Calu3 (cell line): ENCODE results near the gene MAP3K14. TPM values are rescaled to one million over a fixed set of nuclear protein-coding genes. Genes with fewer than 3 reads are reported as not detected.

Experiments
- BruUV-seq: library from RNA; stranded (reverse); fragments of 400-500 nt; replicated peaks from 2 replicates; lab custom pipeline; 2021; lab: Mats Ljungman, UMichigan
- CTCF ChIA-PET: fragments of 300-600 bp; sonication (Branson Sonifier 250); formaldehyde crosslinking; loops from one replicate; lab custom pipeline; 2022; ENCODE audit warnings: antibody characterized with exemption; lab: Charles Lee
- DNase-seq: peaks from one replicate; pipeline ENCODE4 v3.0.0; 2022
- H3K27ac Mint-ChIP-seq: one replicate; pipeline ENCODE4 v1.8.0; 2022; ENCODE audit warnings: mixed read lengths; ENCODE audit not compliant: unreplicated experiment
- H3K27me3 Mint-ChIP-seq: one replicate; pipeline ENCODE4 v1.8.0; 2022; ENCODE audit warnings: mixed read lengths; ENCODE audit not compliant: unreplicated experiment
- H3K36me3 Mint-ChIP-seq: one replicate; pipeline ENCODE4 v1.8.0; 2022; ENCODE audit warnings: mild to moderate bottlenecking, moderate library complexity, mixed read lengths; ENCODE audit not compliant: insufficient read depth, unreplicated experiment
- H3K4me1 Mint-ChIP-seq: one replicate; pipeline ENCODE4 v1.8.0; 2022; ENCODE audit warnings: mild to moderate bottlenecking, low read depth, mixed read lengths; ENCODE audit not compliant: unreplicated experiment
- H3K4me3 Mint-ChIP-seq: one replicate; pipeline ENCODE4 v1.8.0; 2022; ENCODE audit warnings: mild to moderate bottlenecking, low read depth, moderate library complexity, mixed read lengths; ENCODE audit not compliant: unreplicated experiment
- H3K9me3 Mint-ChIP-seq: one replicate; pipeline ENCODE4 v1.8.0; 2022; ENCODE audit warnings: low read depth, mixed read lengths; ENCODE audit not compliant: unreplicated experiment
- intact Hi-C: fragments of 100-400 bp; cut with micrococcal nuclease; formaldehyde crosslinking; loops from one replicate; pipeline ENCODE4 v1.10.0; 2022; ENCODE audit not compliant: unreplicated experiment
- total RNA-seq: library from RNA; stranded (reverse); gene quantifications from 2 replicates; pipeline ENCODE4 v1.2.3, GENCODE V29; 2022
- TF ChIP-seq, protein P1 (sequence below): fragments of 200-600 bp; IDR thresholded peaks from one replicate; pipeline ENCODE4 v1.8.0; 2022; ENCODE audit warnings: antibody characterized with exemption; ENCODE audit not compliant: unreplicated experiment

The MAP3K14 gene
- total RNA-seq, 1 experiment from 2014 or later, result 26.7 TPM

DNA sequence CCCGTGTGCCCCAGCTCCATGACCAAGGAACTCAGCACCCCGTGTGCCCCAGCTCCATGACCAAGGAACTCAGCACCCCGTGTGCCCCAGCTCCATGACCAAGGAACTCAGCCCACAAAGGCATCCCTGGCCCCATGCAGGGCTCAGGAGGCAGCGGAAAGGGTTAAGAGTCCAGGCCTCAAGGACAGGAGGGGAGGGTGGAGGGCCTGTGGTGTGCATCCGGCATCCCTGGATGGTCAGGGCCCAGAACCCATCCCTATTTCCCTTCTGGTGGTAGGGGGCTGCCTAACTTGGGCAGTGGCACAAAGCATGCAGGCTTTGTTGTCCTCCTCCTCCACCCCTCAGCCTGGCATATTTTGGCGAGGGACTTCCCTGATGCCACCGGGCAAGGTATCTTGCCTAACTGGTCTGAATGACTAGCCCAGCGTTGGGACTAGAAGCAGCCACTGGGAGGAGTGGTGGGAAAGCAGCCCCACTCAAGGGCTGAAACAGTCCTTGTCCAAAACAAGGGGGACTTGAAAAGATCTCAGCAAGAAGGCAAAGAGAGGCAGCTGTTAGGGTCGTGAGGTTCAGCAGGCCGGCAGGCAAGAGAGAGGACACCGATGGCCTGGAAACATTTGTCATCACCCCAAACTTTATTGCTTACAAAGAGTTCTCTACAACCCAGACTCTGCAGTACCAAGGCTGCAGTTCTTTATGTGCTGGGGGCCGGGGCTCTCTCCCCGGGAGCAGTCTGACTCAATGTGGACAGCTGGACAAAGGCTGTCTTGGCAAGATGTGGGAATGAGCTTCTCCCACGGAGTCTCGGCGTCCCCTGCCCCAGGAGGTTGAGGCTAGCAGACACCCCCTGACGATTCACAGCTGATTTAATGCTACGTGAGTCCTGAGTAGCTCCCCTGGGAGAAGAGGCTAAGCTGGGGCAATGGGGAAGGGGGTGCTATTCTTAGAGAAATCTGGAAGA is 54.0 kb downstream of the MAP3K14 start:
- TF ChIP-seq, protein P1, sequence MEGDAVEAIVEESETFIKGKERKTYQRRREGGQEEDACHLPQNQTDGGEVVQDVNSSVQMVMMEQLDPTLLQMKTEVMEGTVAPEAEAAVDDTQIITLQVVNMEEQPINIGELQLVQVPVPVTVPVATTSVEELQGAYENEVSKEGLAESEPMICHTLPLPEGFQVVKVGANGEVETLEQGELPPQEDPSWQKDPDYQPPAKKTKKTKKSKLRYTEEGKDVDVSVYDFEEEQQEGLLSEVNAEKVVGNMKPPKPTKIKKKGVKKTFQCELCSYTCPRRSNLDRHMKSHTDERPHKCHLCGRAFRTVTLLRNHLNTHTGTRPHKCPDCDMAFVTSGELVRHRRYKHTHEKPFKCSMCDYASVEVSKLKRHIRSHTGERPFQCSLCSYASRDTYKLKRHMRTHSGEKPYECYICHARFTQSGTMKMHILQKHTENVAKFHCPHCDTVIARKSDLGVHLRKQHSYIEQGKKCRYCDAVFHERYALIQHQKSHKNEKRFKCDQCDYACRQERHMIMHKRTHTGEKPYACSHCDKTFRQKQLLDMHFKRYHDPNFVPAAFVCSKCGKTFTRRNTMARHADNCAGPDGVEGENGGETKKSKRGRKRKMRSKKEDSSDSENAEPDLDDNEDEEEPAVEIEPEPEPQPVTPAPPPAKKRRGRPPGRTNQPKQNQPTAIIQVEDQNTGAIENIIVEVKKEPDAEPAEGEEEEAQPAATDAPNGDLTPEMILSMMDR, result no peak
- Mint-ChIP-seq H3K4me1 (peaks cover 6% of the 10 kb centered on the region), H3K9me3 (no peaks in the 10 kb centered on the region), H3K36me3 (peaks cover 42% of the 10 kb centered on the region), H3K27ac (no peak overlapping the region), H3K4me3 (no peak overlapping the region), H3K27me3 (no peaks in the 10 kb centered on the region)
- DNase-seq, result no peak
- CTCF ChIA-PET, result no interaction called here
- intact Hi-C loops, result no loop called here
- BruUV-seq, result no TSS peak

DNA sequence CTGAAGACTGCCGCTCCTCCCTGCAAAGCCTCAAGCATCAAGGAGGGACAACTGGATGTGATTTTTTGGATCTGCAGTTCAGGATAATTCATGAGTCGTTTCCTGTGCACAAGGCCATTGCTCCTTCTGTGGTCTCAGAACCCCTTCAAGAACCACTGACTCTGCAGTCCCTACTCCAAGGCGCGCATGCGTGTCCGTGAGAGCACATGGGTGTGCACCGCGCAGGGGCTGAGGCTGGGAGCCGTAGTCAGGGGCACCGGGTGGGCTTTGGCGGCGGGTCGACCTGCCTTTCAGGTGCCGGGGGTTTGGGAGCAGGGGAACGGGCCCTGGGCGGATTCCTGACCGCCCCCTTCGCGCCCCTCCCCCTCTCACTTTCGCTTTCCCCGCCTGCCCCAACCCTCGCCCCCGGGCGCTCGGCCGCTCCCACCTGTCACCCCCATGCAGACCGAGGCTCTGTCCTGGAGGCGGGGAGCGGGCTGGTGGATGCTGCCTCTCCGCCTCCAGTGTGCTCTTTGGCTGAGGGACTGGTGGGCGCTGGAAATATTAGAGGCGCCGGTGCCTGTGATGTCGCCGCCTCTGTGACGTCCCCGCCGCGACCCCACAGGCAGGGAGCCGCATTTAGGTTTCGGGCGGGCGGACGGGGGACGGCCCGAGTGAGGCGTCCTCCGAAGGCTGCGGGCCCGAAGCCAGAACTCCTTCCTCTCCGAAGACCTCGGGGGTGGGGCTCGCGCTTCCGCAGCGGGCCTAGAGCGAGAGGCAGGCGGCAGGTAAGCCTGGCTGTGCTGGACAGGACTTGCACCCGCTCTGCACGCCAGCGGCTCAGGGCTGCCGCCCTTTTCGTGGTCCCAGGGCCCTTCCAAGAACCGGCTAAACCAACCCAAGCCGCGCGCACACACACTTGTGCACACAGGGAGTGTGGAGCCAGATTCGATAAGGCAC is 55.0 kb downstream of the MAP3K14 start, which contains the start of gene SPATA32:
SPATA32 (minus strand) TSS at position 518 of the 939 bp plus-strand sequence; CDS start at position 440, 78 bp downstream.
- H3K27me3 Mint-ChIP-seq, result no peaks in the 10 kb centered on the region
- intact Hi-C loops, result no loop called here
- CTCF ChIA-PET, result interaction anchor here (0.6 kb wide), 1 partner anchor 49 kb away, joined by 5 read pairs; no protein-coding TSS in a partner anchor
- TF ChIP-seq, protein P1, result no peak
- BruUV-seq, result no TSS peak
- peaks cover 34% of the 10 kb centered on the region for H3K36me3 Mint-ChIP-seq
- no peak within 1 kb of the TSS for H3K4me3 Mint-ChIP-seq
- peaks cover 14% of the 10 kb centered on the region for H3K4me1 Mint-ChIP-seq
- H3K9me3 Mint-ChIP-seq, result no peaks in the 10 kb centered on the region
- H3K27ac Mint-ChIP-seq, result no peak within 1 kb of the TSS
- no peak for DNase-seq

DNA sequence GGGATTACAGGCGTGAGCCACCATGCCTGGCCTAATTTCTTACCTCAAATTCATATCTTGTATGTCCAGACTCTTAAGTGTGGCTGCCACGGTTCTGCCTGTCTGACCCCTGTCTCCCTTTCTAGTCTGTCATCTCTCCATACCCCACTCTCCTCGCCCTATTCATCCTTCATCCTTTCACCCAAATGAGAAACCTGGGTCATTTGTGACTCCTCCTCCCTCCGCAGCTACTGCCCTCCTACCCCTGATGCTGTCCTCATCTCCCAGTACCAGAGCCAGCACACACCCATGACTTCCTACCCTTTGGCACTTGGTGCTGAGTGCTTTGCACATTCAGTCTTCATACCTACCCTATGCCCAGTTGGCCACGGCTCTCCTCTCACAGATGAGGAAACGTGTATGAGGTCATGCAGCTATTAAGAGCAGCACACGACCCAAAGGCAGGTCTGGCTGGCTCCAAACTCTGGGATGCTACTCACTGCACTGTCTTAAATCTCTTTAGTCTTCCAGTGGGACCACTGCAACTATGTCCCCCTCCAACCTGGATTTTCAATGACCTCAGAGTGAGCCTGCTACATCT is 56.5 kb downstream of the MAP3K14 start:
- DNase-seq, result no peak
- BruUV-seq, result no TSS peak
- H3K4me1 Mint-ChIP-seq, result peaks cover 7% of the 10 kb centered on the region
- TF ChIP-seq, protein P1, result no peak
- CTCF ChIA-PET, result interaction anchor here (0.6 kb wide), 1 partner anchor 481 kb away, joined by 3 read pairs; no protein-coding TSS in a partner anchor
- no peak overlapping the region for H3K27ac Mint-ChIP-seq
- no peaks in the 10 kb centered on the region for H3K9me3 Mint-ChIP-seq
- no peaks in the 10 kb centered on the region for H3K27me3 Mint-ChIP-seq
- H3K36me3 Mint-ChIP-seq, result peaks cover 35% of the 10 kb centered on the region
- no peak overlapping the region for H3K4me3 Mint-ChIP-seq
- intact Hi-C loops, result no loop called here

DNA sequence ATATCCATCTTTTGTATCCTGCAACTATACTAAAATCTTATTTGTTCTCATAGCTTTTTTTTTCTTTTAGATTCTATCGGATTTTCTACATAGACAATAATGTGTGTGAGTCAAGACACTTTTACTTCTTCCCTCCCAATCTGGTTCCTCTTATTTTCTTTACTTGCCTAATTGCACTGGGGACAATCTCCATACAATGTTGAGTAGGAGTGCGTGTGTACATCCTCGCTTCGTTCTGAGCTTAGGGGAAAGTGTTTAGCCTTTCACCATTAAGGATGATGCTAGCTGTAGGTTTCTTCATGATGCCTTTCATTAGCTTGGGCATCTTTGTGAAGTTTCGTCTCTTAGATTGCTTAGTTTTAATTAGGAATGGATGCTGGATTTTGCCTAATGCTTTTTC is 57.8 kb downstream of the MAP3K14 start:
- H3K4me1 Mint-ChIP-seq, result peaks cover 7% of the 10 kb centered on the region
- DNase-seq, result no peak
- TF ChIP-seq, protein P1, result no peak
- BruUV-seq, result no TSS peak
- H3K4me3 Mint-ChIP-seq, result no peak overlapping the region
- no peaks in the 10 kb centered on the region for H3K27me3 Mint-ChIP-seq
- no peaks in the 10 kb centered on the region for H3K9me3 Mint-ChIP-seq
- intact Hi-C loops, result no loop called here
- peaks cover 29% of the 10 kb centered on the region for H3K36me3 Mint-ChIP-seq
- CTCF ChIA-PET, result no interaction called here
- H3K27ac Mint-ChIP-seq, result no peak overlapping the region
